Activated naive CD4-positive, alpha-beta T cell treated with anti-CD3 and anti-CD28 coated beads for 36 hours (primary cell): ENCODE results near the gene MAP3K14. TPM values are rescaled to one million over a fixed set of nuclear protein-coding genes. Genes with fewer than 3 reads are reported as not detected.
"Not testable (repeated sequence)": the region's sequence is repeated elsewhere in the genome, so short reads cannot be mapped to it uniquely, and the experiment has no call there.

Experiments
- CTCF ChIA-PET: fragments of 350-600 bp; sonication (Branson Sonifier 250); formaldehyde crosslinking; loops from one replicate; lab custom pipeline; 2021; ENCODE audit warnings: antibody characterized with exemption; lab: Charles Lee
- DNase-seq: peaks from one replicate; pipeline ENCODE4 v3.0.0-alpha.2; 2020
- H3K27ac Mint-ChIP-seq: one replicate; pipeline ENCODE4 v1.8.0; 2021; ENCODE audit warnings: mild to moderate bottlenecking, mixed read lengths
- H3K27me3 Mint-ChIP-seq: one replicate; pipeline ENCODE4 v1.8.0; 2021; ENCODE audit warnings: low read depth, mixed read lengths
- H3K36me3 Mint-ChIP-seq: one replicate; pipeline ENCODE4 v1.8.0; 2021; ENCODE audit warnings: low read depth, mixed read lengths
- H3K4me1 Mint-ChIP-seq: one replicate; pipeline ENCODE4 v1.8.0; 2021; ENCODE audit warnings: low read depth, mixed read lengths
- H3K4me3 Mint-ChIP-seq: one replicate; pipeline ENCODE4 v1.8.0; 2021; ENCODE audit warnings: mild to moderate bottlenecking, moderate library complexity, mixed read lengths
- H3K9me3 Mint-ChIP-seq: one replicate; pipeline ENCODE4 v1.8.0; 2021; ENCODE audit warnings: mixed read lengths
- intact Hi-C: fragments of 100-400 bp; cut with micrococcal nuclease; formaldehyde crosslinking; loops from one replicate; pipeline ENCODE4 v1.15.1; 2023
- total RNA-seq, 2 experiments: library from RNA; stranded (reverse); gene quantifications; one replicate each; pipeline ENCODE4 v1.2.3, GENCODE V29; 2021

The MAP3K14 gene
- total RNA-seq, 2 experiments from 2014 or later: 45.5 to 52.0 TPM

DNA sequence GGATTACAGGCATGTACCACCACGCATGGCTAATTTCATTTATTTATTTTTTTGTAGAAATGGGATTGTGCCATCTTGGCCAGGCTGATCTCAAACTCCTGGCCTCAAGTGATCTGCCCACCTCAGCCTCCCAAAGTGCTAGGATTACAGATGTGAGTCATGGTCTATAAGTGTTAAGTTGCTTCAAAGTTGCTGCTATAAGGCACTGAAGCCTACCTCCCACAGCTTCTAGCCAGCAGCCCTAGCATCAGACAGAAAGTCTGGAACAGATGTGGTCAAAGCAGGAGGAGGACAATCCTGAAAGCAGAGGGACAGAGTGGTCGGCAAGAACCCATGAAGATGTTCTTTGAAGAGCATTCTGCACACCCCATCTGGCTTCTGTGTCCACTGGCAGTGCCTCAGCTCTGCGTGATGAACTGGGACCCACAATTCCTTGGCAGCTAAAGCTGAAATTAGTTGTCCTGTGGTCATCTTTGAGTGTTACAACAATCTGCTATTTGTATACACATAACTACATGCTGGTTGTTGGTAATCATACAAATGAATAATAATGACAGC is 11.2 kb downstream of the MAP3K14 start:
- peaks cover 38% of the 10 kb centered on the region for H3K36me3 Mint-ChIP-seq
- no peaks in the 10 kb centered on the region for H3K27me3 Mint-ChIP-seq
- intact Hi-C loops: no loop called here
- H3K4me3 Mint-ChIP-seq: no peak overlapping the region
- no peak for DNase-seq
- no peaks in the 10 kb centered on the region for H3K9me3 Mint-ChIP-seq
- CTCF ChIA-PET: interaction anchor here (1.0 to 3.7 kb wide), 4 partner anchors 10 to 29 kb away, joined by 3 to 20 read pairs (median 6); partner anchors contain the start of gene MAP3K14
- H3K4me1 Mint-ChIP-seq: peaks cover 81% of the 10 kb centered on the region
- H3K27ac Mint-ChIP-seq: peak overlapping the region; percentile 66

DNA sequence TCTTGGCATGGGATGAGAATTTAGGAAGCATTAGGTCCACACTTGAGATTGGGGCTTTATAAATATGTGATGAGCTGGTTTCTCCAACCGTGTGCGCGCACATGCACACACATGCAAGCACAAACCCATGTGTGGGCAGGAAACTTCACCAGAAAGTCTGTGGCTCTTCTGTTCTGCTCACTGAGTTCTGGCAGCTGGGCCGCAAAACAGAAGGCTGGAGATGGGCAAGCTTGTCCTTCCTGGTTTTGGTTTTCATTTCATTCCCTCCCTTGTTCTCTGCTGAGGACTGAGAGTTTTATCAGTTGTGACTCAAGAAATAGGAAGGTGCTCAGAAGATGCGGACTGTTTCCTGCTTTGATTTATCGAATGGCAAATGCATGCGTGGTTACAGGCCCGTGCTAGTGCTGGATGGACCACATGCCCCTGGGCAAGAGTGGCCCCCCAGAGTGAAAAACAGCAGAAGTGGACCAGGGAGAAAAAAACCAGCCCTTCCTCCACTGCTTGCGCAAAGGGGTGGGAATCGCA is 14.1 kb downstream of the MAP3K14 start:
- intact Hi-C loops: no loop called here
- peak overlapping the region; percentile 2 for H3K4me3 Mint-ChIP-seq
- DNase-seq: no peak
- peaks cover 80% of the 10 kb centered on the region for H3K4me1 Mint-ChIP-seq
- no peaks in the 10 kb centered on the region for H3K9me3 Mint-ChIP-seq
- no peaks in the 10 kb centered on the region for H3K27me3 Mint-ChIP-seq
- H3K36me3 Mint-ChIP-seq: peaks cover 34% of the 10 kb centered on the region
- CTCF ChIA-PET: interaction anchor here (0.9 to 3.8 kb wide), 6 partner anchors 9 to 167 kb away, joined by 3 to 14 read pairs (median 4); partner anchors contain the start of gene ACBD4
- H3K27ac Mint-ChIP-seq: peak overlapping the region; percentile 78

DNA sequence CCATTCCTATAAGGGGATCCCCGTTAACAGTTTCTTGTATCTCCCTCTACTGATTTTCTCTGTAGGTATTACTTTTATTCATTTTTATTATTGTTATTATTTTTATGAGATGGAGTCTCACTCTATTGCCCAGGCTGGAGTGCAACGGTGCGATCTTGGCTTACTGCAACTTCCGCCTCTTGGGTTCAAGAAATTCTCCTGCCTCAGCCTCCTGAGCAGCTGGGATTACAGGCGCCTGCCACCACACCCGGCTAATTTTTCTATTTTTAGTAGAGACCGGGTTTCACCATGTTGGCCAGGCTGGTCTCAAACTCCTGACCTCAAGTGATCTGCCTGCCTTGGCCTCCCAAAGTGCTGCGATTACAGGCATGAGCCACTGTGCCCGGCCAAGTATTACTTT is 14.6 kb downstream of the MAP3K14 start:
- DNase-seq, intact Hi-C loops, H3K9me3 Mint-ChIP-seq, H3K4me3 Mint-ChIP-seq, H3K27me3 Mint-ChIP-seq, H3K27ac Mint-ChIP-seq: not testable (repeated sequence)
- peaks cover 79% of the 10 kb centered on the region for H3K4me1 Mint-ChIP-seq
- CTCF ChIA-PET: interaction anchor here (0.6 to 3.8 kb wide), 8 partner anchors 9 to 241 kb away, joined by 3 to 14 read pairs (median 4); partner anchors contain the start of gene ACBD4
- peaks cover 32% of the 10 kb centered on the region for H3K36me3 Mint-ChIP-seq

DNA sequence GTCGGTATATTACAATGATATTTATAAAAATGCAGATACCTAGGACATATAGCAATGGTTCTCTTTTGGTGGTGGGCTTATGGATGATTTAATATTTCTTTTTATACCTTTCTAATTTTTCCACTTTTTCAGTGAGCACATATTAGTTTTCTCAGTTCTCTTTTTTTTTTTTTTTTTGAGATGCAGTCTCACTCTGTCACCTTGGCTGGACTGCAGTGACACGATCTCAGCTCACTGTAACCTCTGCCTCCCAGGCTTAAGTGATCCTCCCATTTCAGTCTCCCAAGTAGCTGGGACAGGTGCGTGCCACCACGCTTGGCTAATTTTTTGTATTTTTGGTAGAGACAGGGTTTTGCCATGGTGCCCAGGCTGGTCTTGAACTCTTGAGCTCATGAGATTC is 15.1 kb downstream of the MAP3K14 start:
- peaks cover 34% of the 10 kb centered on the region for H3K36me3 Mint-ChIP-seq
- no peaks in the 10 kb centered on the region for H3K9me3 Mint-ChIP-seq
- intact Hi-C loops: no loop called here
- peaks cover 81% of the 10 kb centered on the region for H3K4me1 Mint-ChIP-seq
- CTCF ChIA-PET: interaction anchor here (0.6 to 3.8 kb wide), 6 partner anchors 10 to 240 kb away, joined by 3 to 14 read pairs (median 4); no protein-coding TSS in a partner anchor
- no peak overlapping the region for H3K27ac Mint-ChIP-seq
- H3K27me3 Mint-ChIP-seq: no peaks in the 10 kb centered on the region
- H3K4me3 Mint-ChIP-seq: no peak overlapping the region
- no peak for DNase-seq

DNA sequence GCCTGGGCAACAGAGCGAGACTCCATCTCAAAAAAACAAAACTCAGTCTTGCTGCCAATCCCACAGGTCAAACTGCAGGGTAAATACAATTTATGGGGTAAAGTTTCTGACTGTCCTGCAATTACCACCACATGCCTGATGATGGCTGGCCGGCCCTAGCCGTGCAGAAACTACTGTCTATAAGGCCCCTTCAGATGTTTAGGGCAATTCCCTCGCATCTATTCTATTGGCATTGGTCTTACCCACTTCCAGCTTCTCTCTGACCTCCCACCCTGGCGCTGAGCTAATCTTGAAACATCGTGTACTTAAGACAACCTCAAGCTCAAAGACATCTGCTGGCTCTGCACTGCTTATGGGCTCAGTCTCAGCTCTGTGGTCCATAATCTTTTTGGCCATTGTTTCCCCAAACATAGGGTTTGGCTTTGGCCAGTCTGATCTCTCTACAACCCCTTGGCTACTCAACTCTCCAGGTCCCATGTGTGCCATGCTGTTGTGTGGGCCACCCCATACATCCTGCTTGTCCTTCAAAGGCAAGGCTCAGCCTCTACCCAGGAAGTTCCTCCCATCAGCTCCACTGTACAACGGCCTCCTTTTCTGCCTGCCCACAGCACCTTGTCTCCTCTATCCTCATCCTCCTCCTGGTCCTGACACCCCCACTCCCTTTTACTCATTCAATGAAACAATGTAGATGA is 16.6 kb downstream of the MAP3K14 start:
- peaks cover 28% of the 10 kb centered on the region for H3K36me3 Mint-ChIP-seq
- peak overlapping the region; percentile 1 for H3K27ac Mint-ChIP-seq
- DNase-seq: no peak
- CTCF ChIA-PET: interaction anchor here (0.7 to 3.8 kb wide), 4 partner anchors 23 to 527 kb away, joined by 4 to 14 read pairs (median 6); no protein-coding TSS in a partner anchor
- H3K9me3 Mint-ChIP-seq: no peaks in the 10 kb centered on the region
- intact Hi-C loops: no loop called here
- H3K27me3 Mint-ChIP-seq: no peaks in the 10 kb centered on the region
- H3K4me1 Mint-ChIP-seq: peaks cover 81% of the 10 kb centered on the region
- H3K4me3 Mint-ChIP-seq: no peak overlapping the region

DNA sequence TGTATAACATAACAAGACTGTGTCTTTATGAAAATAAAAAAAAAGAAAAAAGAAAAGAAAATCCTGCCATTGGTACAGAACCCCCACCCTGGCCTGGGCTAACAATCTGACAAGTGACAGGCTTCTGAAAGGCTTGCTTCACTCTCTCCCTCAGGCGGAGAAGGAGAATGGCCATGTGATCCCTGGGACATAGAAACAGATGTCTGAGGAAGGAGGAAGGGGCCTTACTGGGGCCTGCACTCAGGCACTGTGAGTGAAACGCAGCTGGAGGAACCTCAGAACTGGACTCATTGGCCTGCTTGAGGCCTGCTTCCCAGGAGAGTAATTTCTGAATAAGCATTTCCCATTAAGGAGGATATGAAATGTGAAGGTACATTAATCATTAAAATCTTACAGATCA is 17.5 kb downstream of the MAP3K14 start:
- no peak for DNase-seq
- no peak overlapping the region for H3K27ac Mint-ChIP-seq

DNA sequence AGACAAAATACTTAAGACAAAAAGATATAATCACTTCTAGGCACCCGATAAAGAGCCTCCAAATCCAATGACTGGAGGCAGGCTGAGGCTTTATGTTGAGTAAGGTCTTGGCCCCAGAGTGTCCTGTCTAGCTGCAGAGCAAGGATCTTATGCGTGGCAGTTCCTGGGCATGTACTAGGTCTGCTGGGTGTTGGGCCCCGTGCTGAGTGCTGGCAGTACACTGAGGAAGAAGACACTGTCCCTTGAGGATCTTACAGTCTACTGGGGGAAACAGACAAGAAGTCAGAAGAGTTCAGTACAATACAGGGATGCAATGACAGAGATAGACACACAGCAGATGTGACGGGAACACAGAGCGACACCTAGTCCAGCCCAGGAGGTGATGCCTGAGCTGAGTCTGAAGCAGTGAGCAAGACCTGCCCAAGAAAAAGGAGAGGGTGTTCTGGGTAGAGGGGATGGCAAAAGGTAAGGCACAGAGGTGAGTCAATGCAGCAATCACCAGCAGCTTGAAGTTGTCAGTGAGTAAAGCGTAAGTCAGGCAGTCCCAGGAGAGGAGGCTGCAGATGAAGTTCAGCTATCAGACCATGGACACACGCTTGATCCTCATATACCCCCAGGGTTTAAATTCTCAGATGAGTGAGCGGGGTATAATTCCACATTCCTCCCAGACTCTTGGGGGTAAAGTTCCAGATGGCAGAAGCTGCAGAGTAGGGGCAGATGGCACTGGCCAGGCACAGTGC is 18.1 kb downstream of the MAP3K14 start:
- H3K4me3 Mint-ChIP-seq: no peak overlapping the region
- H3K36me3 Mint-ChIP-seq: peaks cover 23% of the 10 kb centered on the region
- intact Hi-C loops: no loop called here
- DNase-seq: no peak
- CTCF ChIA-PET: interaction anchor here (0.6 to 1.0 kb wide), 4 partner anchors 21 to 83 kb away, joined by 3 to 4 read pairs (median 3); no protein-coding TSS in a partner anchor
- no peaks in the 10 kb centered on the region for H3K27me3 Mint-ChIP-seq
- peaks cover 82% of the 10 kb centered on the region for H3K4me1 Mint-ChIP-seq
- no peak overlapping the region for H3K27ac Mint-ChIP-seq
- H3K9me3 Mint-ChIP-seq: no peaks in the 10 kb centered on the region

More for the DNA sequence above, 17.5 kb downstream of the MAP3K14 start:
- Mint-ChIP-seq H3K4me1 (peaks cover 80% of the 10 kb centered on the region), H3K9me3 (no peaks in the 10 kb centered on the region), H3K4me3 (no peak overlapping the region), H3K36me3 (peaks cover 24% of the 10 kb centered on the region), H3K27me3 (no peaks in the 10 kb centered on the region)
- intact Hi-C loops: no loop called here
- CTCF ChIA-PET: interaction anchor here (0.6 to 0.7 kb wide), 3 partner anchors 63 to 84 kb away, joined by 3 read pairs; no protein-coding TSS in a partner anchor

DNA sequence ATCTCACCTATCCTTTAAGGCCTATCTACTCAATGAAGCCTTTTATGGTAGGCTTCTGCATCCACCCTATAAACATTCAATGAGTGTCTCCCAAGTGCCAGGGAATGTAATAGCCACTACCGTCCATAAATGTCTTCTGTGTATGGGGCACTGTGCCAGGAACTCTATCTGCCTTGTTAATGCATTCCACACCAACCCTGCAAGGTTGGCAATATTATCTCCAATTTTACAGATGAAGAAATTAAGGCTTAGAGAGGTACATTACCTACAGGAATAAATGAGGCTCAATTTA is 20.0 kb downstream of the MAP3K14 start:
- Mint-ChIP-seq H3K4me3 (no peak overlapping the region), H3K27ac (no peak overlapping the region), H3K36me3 (peaks cover 25% of the 10 kb centered on the region), H3K9me3 (no peaks in the 10 kb centered on the region), H3K4me1 (peaks cover 81% of the 10 kb centered on the region), H3K27me3 (no peaks in the 10 kb centered on the region)
- DNase-seq: no peak
- CTCF ChIA-PET: no interaction called here
- intact Hi-C loops: no loop called here

DNA sequence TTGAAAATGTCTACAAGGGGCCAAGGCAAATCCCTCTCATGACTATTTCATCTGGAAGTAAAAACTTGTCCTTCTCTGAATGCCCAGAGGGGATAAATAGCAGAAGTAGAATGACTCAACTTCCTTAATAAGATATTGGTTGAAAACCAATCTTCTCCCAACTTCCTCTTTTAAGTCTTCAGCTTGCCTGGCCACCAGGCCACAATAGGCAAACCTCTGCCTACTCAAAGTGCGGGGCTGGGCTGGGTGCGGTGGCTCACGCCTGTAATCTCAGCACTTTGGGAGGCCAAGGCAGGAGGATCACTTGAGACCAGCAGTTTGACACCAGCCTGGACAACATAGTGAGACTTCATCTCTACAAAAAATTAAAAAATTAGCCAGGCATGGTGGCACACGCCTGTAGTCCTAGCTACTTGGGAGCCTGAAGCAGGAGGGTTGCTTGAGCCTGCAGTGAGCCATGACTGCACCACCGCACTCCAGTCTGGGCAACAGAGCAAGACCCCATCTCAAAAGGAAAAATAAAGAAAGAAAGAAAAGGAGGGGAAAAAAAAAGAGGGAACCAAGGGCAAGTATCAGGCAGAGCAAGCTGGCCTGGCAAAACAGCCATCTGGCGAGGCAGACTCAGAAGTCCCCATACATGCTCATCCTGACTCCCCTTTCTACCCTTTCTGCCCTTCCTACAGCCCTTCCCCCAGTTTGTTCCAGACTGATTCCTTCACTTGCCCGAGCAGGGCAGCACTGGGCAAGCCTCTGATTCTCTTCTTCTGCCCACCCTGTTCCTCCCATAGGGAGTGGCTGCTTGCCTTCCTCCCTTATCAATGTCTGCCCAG is 20.6 kb downstream of the MAP3K14 start:
- H3K4me3 Mint-ChIP-seq: no peak overlapping the region
- CTCF ChIA-PET: interaction anchor here (1.0 to 1.3 kb wide), 4 partner anchors 10 to 97 kb away, joined by 3 to 6 read pairs (median 4); partner anchors contain the start of gene MAP3K14
- no peaks in the 10 kb centered on the region for H3K9me3 Mint-ChIP-seq
- no peaks in the 10 kb centered on the region for H3K27me3 Mint-ChIP-seq
- H3K27ac Mint-ChIP-seq: peak overlapping the region; percentile 47
- peaks cover 25% of the 10 kb centered on the region for H3K36me3 Mint-ChIP-seq
- intact Hi-C loops: no loop called here
- H3K4me1 Mint-ChIP-seq: peaks cover 78% of the 10 kb centered on the region
- DNase-seq: no peak

DNA sequence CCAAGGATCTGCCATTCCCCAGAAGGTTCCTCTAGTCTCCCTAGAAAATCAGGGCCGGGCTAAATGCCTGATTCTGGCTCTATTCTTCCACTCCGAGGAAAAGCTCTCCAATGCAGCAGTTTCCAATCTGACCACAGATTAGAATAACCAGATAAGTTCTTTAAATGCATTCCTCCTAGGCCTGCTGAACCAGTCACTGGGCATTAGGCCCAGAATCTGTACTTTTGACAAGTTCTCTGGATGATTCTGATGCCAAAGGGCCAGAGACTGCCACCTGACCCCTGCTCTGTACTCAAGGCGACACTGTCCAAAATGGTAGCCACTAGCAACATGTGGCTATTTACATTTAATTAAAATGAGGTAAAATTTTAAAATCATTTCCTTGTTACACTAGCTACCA is 22.3 kb downstream of the MAP3K14 start:
- H3K4me1 Mint-ChIP-seq: peaks cover 66% of the 10 kb centered on the region
- CTCF ChIA-PET: interaction anchor here (0.6 to 3.4 kb wide), 4 partner anchors 17 to 90 kb away, joined by 4 to 18 read pairs (median 9); no protein-coding TSS in a partner anchor
- no peak overlapping the region for H3K4me3 Mint-ChIP-seq
- H3K27me3 Mint-ChIP-seq: no peaks in the 10 kb centered on the region
- peaks cover 30% of the 10 kb centered on the region for H3K36me3 Mint-ChIP-seq
- intact Hi-C loops: no loop called here
- H3K9me3 Mint-ChIP-seq: no peaks in the 10 kb centered on the region
- H3K27ac Mint-ChIP-seq: no peak overlapping the region
- DNase-seq: no peak

DNA sequence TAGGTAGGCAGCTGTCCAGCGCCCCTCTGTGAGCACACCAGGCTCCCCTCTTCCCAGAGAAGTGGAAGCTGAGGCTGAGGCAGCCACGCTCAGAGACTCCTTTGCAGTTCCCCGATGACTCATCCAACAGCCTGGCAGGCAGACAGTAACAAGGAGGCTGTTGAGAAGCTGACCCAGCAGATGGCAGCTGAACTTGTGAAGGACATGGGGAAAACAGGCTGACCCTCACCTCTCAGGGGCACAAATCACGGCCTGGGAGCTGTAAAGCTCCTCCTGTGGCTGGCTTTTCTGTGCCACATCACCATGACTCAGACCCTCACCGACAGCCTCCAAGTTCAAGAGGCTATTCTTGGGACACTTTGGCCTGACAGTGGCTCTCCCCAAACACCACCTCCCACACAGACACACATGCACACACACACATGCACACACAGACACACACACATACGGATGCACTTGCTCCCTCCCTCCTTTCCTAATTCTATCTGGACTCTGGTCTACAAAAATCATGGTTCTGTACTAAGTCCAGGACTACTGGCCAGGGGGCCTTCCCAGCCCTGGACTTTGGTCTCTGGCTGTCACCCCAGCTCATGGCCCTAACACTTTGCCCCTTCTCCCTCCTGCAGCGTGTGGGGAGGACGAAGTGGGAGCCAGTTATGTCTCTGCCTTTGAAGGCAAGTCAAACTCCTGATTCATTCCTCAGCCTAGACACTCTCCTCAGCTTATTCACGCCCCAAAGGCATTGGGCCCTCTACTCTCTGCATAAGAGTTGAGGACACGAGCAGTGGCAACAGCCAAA is 23.2 kb downstream of the MAP3K14 start:
- no peaks in the 10 kb centered on the region for H3K9me3 Mint-ChIP-seq
- H3K27me3 Mint-ChIP-seq: no peaks in the 10 kb centered on the region
- intact Hi-C loops: no loop called here
- CTCF ChIA-PET: interaction anchor here (0.6 to 3.4 kb wide), 10 partner anchors 16 to 119 kb away, joined by 3 to 18 read pairs (median 4); partner anchors contain the start of gene MAP3K14
- H3K36me3 Mint-ChIP-seq: peaks cover 28% of the 10 kb centered on the region
- no peak overlapping the region for H3K4me3 Mint-ChIP-seq
- H3K4me1 Mint-ChIP-seq: peaks cover 57% of the 10 kb centered on the region
- DNase-seq: peak; percentile 60
- H3K27ac Mint-ChIP-seq: peak overlapping the region; percentile 68
